NCI-H82 (cell line): ENCODE results near the gene OSBPL2.

Experiments
- DNase-seq: peaks from one replicate; lab custom pipeline; 2025; lab: John Stamatoyannopoulos, UW

OSBPL2 gene

DNA sequence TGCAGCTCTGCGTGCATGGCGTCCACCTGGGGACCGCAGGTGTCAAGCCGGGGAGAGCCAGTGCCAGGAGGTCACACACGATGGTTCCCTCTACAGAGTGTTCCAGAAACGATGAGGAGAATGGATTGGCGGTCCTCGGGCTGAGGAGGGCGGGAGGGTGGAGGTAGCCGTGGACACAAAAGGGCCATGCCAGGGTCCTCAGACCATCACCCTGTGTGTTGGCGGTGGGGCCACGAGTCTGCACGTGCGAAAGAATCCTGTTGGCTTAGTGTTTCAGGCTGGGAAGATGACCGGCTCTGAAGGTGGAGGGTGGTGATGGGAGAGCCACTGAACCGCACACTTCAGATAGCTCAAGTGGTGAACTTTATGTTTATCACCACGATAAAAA is 31.9 kb upstream of the OSBPL2 start:
- no peak for DNase-seq

- DNase-seq: no peak
Observed at GRCh38 chr20:62208061-62208794, 30.1 kb upstream of the OSBPL2 start.

DNA sequence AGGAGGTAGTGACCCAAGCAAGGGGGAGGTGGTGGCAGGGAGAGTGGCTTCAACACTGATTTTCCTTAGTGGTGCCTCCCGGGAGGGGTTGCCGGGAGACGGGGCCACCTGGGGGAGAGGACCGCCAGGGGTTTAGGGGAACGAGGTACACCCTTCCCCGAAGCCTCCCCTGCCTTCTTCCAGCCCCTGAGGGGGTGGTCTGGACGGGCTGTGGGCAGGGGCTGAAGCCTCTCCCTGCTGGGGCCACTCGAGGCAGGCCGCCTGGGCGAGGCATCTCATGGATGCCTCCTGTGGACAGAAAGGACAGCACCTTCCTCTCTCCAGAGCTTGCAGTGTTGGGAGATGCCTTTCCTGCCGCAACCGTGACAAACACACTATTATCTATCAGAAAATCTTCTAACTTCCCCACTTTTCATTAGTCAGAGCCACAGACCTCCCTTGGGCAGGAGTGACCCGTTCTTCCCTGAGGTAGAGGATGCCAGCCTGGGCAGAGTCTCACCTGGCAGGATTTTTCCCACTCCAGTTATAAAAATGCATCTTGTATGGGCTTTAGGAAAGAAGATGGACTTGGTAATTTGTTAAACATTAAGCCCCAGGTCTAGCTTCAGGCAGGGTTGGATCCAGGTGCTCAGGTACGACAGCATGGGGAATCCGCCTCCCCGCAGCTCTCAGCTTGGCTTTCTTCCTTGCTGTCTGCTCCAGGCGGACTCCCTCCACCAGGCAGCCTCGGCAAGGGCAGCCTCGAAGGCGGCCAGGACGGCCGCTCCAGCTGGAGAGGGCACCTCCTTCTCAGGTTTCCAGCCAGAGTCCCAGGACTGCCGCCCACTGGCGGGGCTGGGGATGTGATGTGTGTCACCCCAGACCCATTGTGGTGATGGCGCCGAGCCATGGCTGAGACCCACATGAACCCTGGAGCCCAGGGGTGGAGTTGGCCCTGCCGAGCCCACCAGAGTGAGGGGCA is 29.2 kb upstream of the OSBPL2 start:
- DNase-seq: peak; percentile 62

DNA sequence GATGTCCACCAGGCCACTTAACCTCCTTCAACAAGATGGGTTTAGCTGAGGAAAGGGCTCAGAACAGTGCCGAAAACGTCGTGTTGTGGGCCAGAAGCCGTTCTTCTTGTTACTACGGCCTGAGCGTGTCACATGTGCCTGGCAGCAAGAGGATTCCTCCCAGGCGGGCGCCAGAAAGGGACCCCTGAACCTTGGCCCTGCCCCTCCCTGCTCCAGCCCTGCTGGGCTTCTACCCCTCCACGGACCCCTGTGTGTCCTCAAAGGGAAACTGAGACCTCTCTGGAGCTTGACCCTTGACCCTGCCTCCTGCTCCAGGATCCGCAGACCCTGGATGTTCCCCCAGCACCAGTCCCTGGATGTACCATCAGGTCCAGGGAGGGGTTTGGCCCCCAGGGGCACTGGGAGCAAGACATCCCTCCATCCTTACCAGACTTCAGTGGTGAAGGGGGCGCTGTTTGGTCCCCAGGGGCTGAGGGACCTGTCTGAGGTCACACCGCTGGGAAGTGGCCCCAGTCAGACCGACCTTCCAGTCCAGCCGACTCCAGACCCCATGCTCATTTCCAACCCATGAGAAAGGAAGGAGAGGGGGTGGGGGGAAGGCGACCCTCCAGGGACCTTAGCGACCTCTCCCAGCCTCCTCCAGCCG is 28.3 kb upstream of the OSBPL2 start:
- no peak for DNase-seq

- DNase-seq: no peak
Observed at GRCh38 chr20:62210496-62210855, 27.8 kb upstream of the OSBPL2 start.

DNA sequence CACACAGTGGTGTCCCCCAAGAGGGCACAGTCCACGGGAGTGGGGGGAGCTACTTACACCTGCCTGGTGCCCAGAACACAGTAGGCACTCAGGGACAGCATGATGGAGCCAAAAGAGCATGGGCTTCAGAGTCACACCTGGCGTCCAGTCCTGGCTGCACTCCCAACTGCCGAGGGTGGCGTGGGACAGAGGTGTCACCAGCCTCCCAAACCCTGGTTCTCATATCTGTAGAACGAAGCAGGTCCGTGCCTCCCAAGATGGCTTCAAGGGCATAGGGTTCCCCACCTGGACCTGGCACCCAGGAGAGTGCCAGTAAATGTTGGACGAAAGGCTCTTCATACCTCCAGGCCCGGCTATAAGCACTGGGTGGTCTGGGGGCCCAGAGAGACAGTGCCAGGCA is 27.1 kb upstream of the OSBPL2 start:
- no peak for DNase-seq

GRCh38 chr20:62211769-62212288 is 26.5 kb upstream of the OSBPL2 start:
- DNase-seq: no peak

GRCh38 chr20:62212299-62212698 is 26.0 kb upstream of the OSBPL2 start:
- DNase-seq: no peak

DNA sequence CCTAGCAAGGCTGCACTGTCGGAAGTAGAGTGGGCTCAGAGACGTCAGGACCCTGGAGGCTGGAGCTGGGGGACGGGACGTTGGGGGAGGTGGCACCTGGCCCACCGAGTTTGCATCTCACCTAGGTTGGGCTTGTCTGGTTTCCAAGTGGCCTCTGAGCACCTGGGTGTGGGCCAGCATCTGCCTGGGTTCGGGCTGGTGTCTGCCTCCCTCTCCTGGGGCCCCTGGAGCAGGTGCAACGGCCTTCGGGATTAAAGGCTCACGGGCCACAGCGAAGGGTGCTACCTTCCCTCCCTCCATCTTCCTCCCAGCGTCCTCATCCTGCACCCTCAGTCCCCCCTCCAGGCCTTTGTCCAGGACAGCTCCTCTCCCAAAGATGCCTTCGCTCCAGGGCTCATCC is 24.3 kb upstream of the OSBPL2 start:
- peak; percentile 46 for DNase-seq

GRCh38 chr20:62215020-62215990 is 23.0 kb upstream of the OSBPL2 start:
- DNase-seq: no peak

- DNase-seq: no peak
Observed at GRCh38 chr20:62215991-62216635, 22.2 kb upstream of the OSBPL2 start.

DNA sequence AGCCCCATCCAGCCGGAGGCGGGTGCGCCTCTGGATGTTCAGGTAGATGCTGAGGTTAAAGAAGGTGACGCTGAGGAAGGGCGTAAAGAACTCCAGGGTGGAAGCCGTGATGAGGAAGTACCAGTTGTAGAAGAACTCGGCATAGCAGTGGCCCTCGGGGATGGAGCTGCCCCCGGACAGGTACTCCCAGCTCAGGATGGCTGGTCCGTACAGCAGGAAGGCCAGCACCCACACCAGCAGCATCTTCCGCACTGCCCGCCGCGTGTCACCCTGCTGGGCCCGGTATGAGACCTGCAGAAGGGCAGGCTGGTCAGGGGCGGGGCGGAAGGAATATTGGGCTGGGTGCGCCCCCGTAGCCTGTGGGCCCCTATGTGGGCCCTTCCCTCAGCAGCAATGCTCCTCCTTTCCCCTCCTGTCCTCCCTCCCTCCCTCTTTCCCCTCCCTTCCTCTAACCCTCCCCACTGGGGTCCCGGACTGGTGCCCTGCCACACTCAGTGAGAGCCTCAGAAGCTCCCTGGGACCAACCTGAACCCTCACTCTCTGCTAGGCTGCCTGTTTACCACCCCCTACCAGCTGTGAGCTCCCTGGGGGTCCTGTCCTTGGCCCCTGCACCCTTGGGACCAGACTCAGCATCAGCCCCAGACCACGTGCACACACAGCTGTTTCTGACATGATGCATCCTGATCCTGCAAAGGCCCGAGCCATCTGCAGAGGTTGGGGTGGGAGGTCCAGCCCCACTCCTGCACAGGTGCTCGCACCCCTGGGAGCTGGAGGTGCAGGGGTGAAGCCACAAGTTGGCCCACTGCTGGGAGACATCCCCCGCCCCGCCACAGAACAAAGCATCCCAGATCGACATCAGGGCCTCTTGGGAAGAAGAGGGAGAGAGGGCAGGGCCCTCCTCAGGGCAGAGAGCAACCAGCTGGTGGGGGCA is 21.4 kb upstream of the OSBPL2 start:
- no peak for DNase-seq

- DNase-seq: no peak
Observed at GRCh38 chr20:62217913-62218773, 20.2 kb upstream of the OSBPL2 start.

GRCh38 chr20:62219101-62219991 is 19.0 kb upstream of the OSBPL2 start:
- DNase-seq: peak; percentile 78

- DNase-seq: peak; percentile 79
Observed at GRCh38 chr20:62219992-62220665, 18.2 kb upstream of the OSBPL2 start, which contains the start of gene HRH3. Gene HRH3, minus strand, starts transcription at chr20:62220278. Its CDS starts 308 bp downstream, at chr20:62219970.

- peak; percentile 35 for DNase-seq
Observed at GRCh38 chr20:62220666-62221568, 17.4 kb upstream of the OSBPL2 start.
